KMS-11 (cell line): ENCODE data around the gene PRLR.

Experiments used
- H2AFZ ChIP-seq: fragments of 200-600 bp; sonication (generic); 2 replicates; pipeline ENCODE4 v1.6.1; 2016; ENCODE audit warnings: antibody characterized with exemption, mixed run types, low read depth
- H3K27ac ChIP-seq: fragments of 200-600 bp; sonication (generic); 2 replicates; pipeline ENCODE4 v1.6.1; 2016; ENCODE audit warnings: mild to moderate bottlenecking, mixed run types
- H3K27me3 ChIP-seq: fragments of 200-600 bp; sonication (generic); 2 replicates; pipeline ENCODE4 v1.6.1; 2017; ENCODE audit warnings: mild to moderate bottlenecking, low read depth, mixed run types, moderate library complexity; ENCODE audit not compliant: insufficient read depth
- H3K36me3 ChIP-seq: fragments of 200-600 bp; sonication (generic); 2 replicates; pipeline ENCODE4 v1.6.1; 2017; ENCODE audit warnings: mild to moderate bottlenecking, mixed run types; ENCODE audit not compliant: insufficient read depth
- H3K4me1 ChIP-seq: fragments of 200-600 bp; sonication (generic); 2 replicates; pipeline ENCODE4 v1.6.1; 2016; ENCODE audit warnings: mild to moderate bottlenecking, low read depth, mixed run types; ENCODE audit not compliant: poor library complexity, severe bottlenecking
- H3K4me2 ChIP-seq: fragments of 200-600 bp; sonication (generic); 2 replicates; pipeline ENCODE4 v1.7.0; 2016; ENCODE audit warnings: mild to moderate bottlenecking, mixed run types
- H3K4me3 ChIP-seq: fragments of 200-600 bp; sonication (generic); IDR thresholded peaks from 2 replicates; pipeline ENCODE4 v1.6.1; 2017; ENCODE audit warnings: low read depth, low read length, mixed read lengths; ENCODE audit not compliant: insufficient read depth
- H3K79me2 ChIP-seq: fragments of 200-600 bp; sonication (generic); 2 replicates; pipeline ENCODE4 v1.6.1; 2016; ENCODE audit warnings: low read depth, mixed run types; ENCODE audit not compliant: insufficient read depth
- H3K9ac ChIP-seq: fragments of 200-600 bp; sonication (generic); 2 replicates; pipeline ENCODE4 v1.6.1; 2016; ENCODE audit warnings: mild to moderate bottlenecking, mixed run types
- H4K20me1 ChIP-seq: fragments of 200-600 bp; sonication (generic); 2 replicates; pipeline ENCODE4 v1.6.1; 2016; ENCODE audit warnings: mild to moderate bottlenecking, mixed run types; ENCODE audit not compliant: insufficient read depth
- TF ChIP-seq, protein P1 (sequence below): fragments of 200-600 bp; sonication (generic); conservative IDR thresholded peaks from 2 replicates; pipeline ENCODE4 v1.6.1; 2017; ENCODE audit warnings: low read depth, mild to moderate bottlenecking, antibody characterized with exemption, low read length, moderate library complexity, mixed read lengths

Gene PRLR

DNA sequence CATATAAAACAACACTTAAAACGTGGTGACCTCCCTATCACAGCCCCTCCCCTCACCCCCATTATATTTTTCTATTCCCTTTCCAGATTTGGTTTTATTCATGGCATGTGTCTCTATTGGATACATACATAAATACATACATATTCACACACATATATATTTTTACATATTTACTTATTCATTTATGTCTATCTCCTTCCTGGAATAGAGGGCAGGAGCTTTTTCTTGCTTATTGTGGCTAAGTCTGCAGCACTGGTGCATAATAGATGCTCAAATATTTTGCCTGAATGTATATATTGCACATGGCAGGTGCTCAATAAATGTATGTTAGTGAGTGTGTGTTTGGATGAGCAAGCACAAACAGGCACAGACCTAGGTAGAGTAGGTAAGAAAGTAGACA lies 185.0 kb downstream of the PRLR start:
- no peak overlapping the region for H3K4me3 ChIP-seq

GRCh38 chr5:35044649-35045048 lies 185.6 kb downstream of the PRLR start:
- no peak overlapping the region for H3K27ac ChIP-seq
- no peak overlapping the region for H2AFZ ChIP-seq
- H3K27me3 ChIP-seq, result no peaks in the 10 kb centered on the region
- TF ChIP-seq, protein P1, sequence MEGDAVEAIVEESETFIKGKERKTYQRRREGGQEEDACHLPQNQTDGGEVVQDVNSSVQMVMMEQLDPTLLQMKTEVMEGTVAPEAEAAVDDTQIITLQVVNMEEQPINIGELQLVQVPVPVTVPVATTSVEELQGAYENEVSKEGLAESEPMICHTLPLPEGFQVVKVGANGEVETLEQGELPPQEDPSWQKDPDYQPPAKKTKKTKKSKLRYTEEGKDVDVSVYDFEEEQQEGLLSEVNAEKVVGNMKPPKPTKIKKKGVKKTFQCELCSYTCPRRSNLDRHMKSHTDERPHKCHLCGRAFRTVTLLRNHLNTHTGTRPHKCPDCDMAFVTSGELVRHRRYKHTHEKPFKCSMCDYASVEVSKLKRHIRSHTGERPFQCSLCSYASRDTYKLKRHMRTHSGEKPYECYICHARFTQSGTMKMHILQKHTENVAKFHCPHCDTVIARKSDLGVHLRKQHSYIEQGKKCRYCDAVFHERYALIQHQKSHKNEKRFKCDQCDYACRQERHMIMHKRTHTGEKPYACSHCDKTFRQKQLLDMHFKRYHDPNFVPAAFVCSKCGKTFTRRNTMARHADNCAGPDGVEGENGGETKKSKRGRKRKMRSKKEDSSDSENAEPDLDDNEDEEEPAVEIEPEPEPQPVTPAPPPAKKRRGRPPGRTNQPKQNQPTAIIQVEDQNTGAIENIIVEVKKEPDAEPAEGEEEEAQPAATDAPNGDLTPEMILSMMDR, result no peak
- H3K4me1 ChIP-seq, result no peaks in the 10 kb centered on the region
- no peak overlapping the region for H3K4me2 ChIP-seq
- no peak overlapping the region for H3K4me3 ChIP-seq
- no peaks in the 10 kb centered on the region for H4K20me1 ChIP-seq
- H3K36me3 ChIP-seq, result no peaks in the 10 kb centered on the region
- no peaks in the 10 kb centered on the region for H3K79me2 ChIP-seq
- no peak overlapping the region for H3K9ac ChIP-seq

More for the DNA sequence above, 185.0 kb downstream of the PRLR start:
- Histone ChIP-seq H3K36me3 (no peaks in the 10 kb centered on the region), H3K27me3 (no peaks in the 10 kb centered on the region), H2AFZ (no peak overlapping the region), H3K27ac (no peak overlapping the region), H4K20me1 (no peaks in the 10 kb centered on the region), H3K4me2 (no peak overlapping the region), H3K9ac (no peak overlapping the region), H3K4me1 (no peaks in the 10 kb centered on the region), H3K79me2 (no peaks in the 10 kb centered on the region)
- TF ChIP-seq, protein P1, result no peak

- Histone ChIP-seq H3K27ac (no peak overlapping the region), H3K4me3 (no peak overlapping the region), H3K36me3 (no peaks in the 10 kb centered on the region), H3K4me1 (no peaks in the 10 kb centered on the region), H3K4me2 (no peak overlapping the region), H3K27me3 (no peaks in the 10 kb centered on the region), H3K9ac (no peak overlapping the region), H4K20me1 (no peaks in the 10 kb centered on the region), H2AFZ (no peak overlapping the region), H3K79me2 (no peaks in the 10 kb centered on the region)
- TF ChIP-seq, protein P1, result no peak
These were observed 187.5 kb downstream of the PRLR start for GRCh38 chr5:35042781-35043180.

DNA sequence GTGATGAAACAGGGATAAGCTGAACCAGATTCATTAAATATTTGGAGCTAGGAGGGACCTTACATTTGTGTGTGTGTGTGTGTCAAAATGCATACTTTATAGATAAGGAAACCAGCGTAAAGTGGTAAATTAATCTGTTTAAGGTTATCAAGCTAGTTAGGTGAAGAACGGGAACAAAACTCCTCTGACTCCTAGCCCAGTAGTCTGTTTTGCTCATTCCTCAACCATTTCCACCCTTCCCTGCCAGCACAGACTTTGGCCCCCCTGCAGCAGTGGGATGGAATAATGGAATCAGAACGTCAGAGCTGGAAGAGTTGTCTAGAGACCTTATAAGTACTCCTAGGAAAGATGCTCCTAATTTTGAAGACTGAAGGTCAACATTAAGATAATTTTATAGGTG lies 189.0 kb downstream of the PRLR start:
- H2AFZ ChIP-seq, result no peak overlapping the region
- H3K27me3 ChIP-seq, result no peaks in the 10 kb centered on the region
- no peaks in the 10 kb centered on the region for H3K36me3 ChIP-seq
- no peak overlapping the region for H3K4me2 ChIP-seq
- H3K4me1 ChIP-seq, result no peaks in the 10 kb centered on the region
- no peaks in the 10 kb centered on the region for H3K79me2 ChIP-seq
- H3K4me3 ChIP-seq, result no peak overlapping the region
- TF ChIP-seq, protein P1, result no peak
- no peak overlapping the region for H3K9ac ChIP-seq
- H3K27ac ChIP-seq, result no peak overlapping the region
- no peaks in the 10 kb centered on the region for H4K20me1 ChIP-seq
